Measurements from ENCODE around the gene ATG7. TPM values are rescaled to one million over a fixed set of nuclear protein-coding genes. Genes with fewer than 3 reads are reported as not detected.

The ATG7 gene
- total RNA-seq, 1 donor from 2014 or later: 51.7 TPM

DNA sequence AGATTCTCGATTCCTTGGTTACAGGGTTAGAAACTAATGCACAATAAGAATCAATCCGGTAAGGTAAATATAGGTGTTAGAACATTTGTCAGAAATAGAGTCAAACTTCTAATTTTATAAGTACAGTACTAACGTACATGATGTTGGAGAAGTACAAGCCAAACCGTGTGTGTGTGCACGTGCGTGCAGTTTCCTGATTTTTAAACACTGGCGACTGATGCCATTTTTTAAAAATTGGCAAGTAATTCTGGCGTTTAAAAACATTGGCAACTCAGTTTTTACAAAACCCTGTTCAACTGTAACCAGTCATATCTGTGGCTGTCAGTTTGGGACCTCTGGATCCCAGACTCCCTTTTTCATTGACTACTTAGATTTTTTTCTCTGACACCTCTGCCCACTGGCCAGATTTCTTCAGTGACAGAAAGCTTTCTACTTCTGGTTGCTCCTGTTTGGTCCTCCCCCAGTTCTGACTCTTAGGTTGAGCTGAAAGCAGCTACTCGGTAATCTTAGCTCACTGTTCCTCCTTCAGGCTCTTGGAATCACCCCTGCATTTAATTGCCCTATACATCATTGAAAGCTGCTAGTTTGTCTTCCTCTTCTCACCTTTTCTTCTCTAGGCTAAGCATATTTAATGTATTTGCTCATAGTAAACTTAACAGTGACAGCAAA is 843 bp downstream of the ATG7 start:
- peaks cover 29% of the 10 kb centered on the region for H3K4me1 Mint-ChIP-seq
- DNase-seq (no peak), ATAC-seq (ENCODE audit: low read depth) (no peak)
- no peaks in the 10 kb centered on the region for H3K27me3 Mint-ChIP-seq
- H3K27ac Mint-ChIP-seq: peak overlapping the region; percentile 94
- peak overlapping the region; percentile 94 for H3K4me3 Mint-ChIP-seq
- CTCF ChIA-PET: interaction anchor here (1.8 to 2.9 kb wide), 2 partner anchors 16 to 62 kb away, joined by 4 to 21 read pairs; no protein-coding TSS in a partner anchor
- intact Hi-C loops (cut with micrococcal nuclease): loop anchor here (1.0 to 5.0 kb wide), 4 partner anchors 16 to 1876 kb away; partner anchors contain the start of genes SETD5 and TAMM41
- POLR2A ChIA-PET: interaction anchor here (0.7 to 3.9 kb wide), 10 partner anchors 14 to 1876 kb away, joined by 3 to 237 read pairs (median 6); partner anchors contain the start of genes CRELD1 and VGLL4
- H3K36me3 Mint-ChIP-seq (ENCODE audit: low read depth): peaks cover 31% of the 10 kb centered on the region
- H3K9me3 Mint-ChIP-seq: peaks cover 5% of the 10 kb centered on the region
- TF ChIP-seq, protein P1, sequence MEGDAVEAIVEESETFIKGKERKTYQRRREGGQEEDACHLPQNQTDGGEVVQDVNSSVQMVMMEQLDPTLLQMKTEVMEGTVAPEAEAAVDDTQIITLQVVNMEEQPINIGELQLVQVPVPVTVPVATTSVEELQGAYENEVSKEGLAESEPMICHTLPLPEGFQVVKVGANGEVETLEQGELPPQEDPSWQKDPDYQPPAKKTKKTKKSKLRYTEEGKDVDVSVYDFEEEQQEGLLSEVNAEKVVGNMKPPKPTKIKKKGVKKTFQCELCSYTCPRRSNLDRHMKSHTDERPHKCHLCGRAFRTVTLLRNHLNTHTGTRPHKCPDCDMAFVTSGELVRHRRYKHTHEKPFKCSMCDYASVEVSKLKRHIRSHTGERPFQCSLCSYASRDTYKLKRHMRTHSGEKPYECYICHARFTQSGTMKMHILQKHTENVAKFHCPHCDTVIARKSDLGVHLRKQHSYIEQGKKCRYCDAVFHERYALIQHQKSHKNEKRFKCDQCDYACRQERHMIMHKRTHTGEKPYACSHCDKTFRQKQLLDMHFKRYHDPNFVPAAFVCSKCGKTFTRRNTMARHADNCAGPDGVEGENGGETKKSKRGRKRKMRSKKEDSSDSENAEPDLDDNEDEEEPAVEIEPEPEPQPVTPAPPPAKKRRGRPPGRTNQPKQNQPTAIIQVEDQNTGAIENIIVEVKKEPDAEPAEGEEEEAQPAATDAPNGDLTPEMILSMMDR (IDR thresholded peaks at IDR 0.05): no peak

DNA sequence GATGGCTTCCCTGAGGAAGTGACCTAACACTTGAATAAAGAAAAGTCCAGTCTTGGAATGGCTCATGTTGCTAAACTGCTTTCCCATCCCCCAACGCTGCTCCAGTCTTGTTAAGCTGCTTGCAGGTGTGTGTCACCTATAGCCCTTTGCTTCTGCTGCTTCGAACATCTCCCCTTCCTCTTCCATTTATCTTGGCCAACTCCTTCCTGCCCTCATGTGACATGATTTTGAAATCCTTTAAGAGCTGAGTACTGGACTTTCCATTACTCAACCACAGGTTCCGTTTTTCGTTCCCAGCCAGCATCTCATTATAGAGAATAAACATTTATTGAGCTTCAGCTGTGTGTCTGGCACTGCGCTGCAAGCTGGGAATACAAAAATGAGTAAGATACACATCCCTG is 1.7 kb downstream of the ATG7 start:
- ATAC-seq (ENCODE audit: low read depth): no peak
- intact Hi-C loops (cut with micrococcal nuclease): loop anchor here (2.0 to 5.0 kb wide), 3 partner anchors 33 to 1877 kb away; partner anchors contain the start of genes SETD5 and TAMM41

GRCh38 chr3:11274566-11275142 is 2.5 kb downstream of the ATG7 start:
- H3K9me3 Mint-ChIP-seq: peaks cover 5% of the 10 kb centered on the region
- peaks cover 40% of the 10 kb centered on the region for H3K36me3 Mint-ChIP-seq (ENCODE audit: low read depth)
- H3K4me1 Mint-ChIP-seq: peaks cover 34% of the 10 kb centered on the region
- ATAC-seq (ENCODE audit: low read depth) (no peak), DNase-seq (no peak)
- ChIA-PET CTCF (interaction anchor here (2.9 kb wide), 1 partner anchor 14 kb away, joined by 21 read pairs; no protein-coding TSS in a partner anchor), POLR2A (interaction anchor here (3.9 kb wide), 1 partner anchor 12 kb away, joined by 237 read pairs; no protein-coding TSS in a partner anchor)
- no peak overlapping the region for H3K27ac Mint-ChIP-seq
- H3K4me3 Mint-ChIP-seq: peak overlapping the region; percentile 94
- intact Hi-C loops (cut with micrococcal nuclease): loop anchor here (5.0 kb wide), 1 partner anchor 33 kb away; no protein-coding TSS in a partner anchor
- H3K27me3 Mint-ChIP-seq: no peaks in the 10 kb centered on the region
- TF ChIP-seq, protein P1 (IDR thresholded peaks at IDR 0.05): no peak

More for the DNA sequence above, 1.7 kb downstream of the ATG7 start:
- Mint-ChIP-seq H3K4me1 (peaks cover 33% of the 10 kb centered on the region), H3K27ac (peak overlapping the region; percentile 43), H3K27me3 (no peaks in the 10 kb centered on the region), H3K36me3 (ENCODE audit: low read depth) (peaks cover 38% of the 10 kb centered on the region), H3K9me3 (peaks cover 5% of the 10 kb centered on the region), H3K4me3 (peak overlapping the region; percentile 94)
- ChIA-PET POLR2A (interaction anchor here (3.9 kb wide), 1 partner anchor 13 kb away, joined by 237 read pairs; no protein-coding TSS in a partner anchor), CTCF (interaction anchor here (2.9 kb wide), 1 partner anchor 15 kb away, joined by 21 read pairs; no protein-coding TSS in a partner anchor)
- TF ChIP-seq, protein P1 (IDR thresholded peaks at IDR 0.05): no peak
- DNase-seq: no peak

DNA sequence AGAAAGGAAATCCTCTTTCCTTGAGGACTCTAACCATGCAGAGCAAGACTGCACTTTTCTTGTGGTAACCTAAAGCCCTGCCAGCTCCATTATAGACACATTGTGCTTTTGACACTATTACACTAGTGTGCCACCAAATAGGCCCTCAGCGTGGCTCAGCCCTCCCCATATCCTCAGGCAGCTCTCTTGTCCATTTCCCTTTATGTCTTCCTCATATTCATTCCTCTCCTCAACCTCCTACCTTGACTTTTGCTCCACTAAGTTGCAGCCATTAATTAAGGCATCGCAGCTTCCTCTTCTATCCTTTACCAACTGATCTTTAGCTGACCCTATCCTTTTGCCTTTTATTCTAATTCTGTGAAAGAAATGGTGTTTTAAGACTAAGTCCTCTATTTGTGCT is 3.7 kb downstream of the ATG7 start:
- intact Hi-C loops (cut with micrococcal nuclease): no loop called here
- H3K9me3 Mint-ChIP-seq: peaks cover 5% of the 10 kb centered on the region
- DNase-seq (no peak), ATAC-seq (ENCODE audit: low read depth) (no peak)
- H3K4me3 Mint-ChIP-seq: no peak overlapping the region
- no peak overlapping the region for H3K27ac Mint-ChIP-seq
- TF ChIP-seq, protein P1 (IDR thresholded peaks at IDR 0.05): no peak
- ChIA-PET POLR2A (interaction anchor here (0.6 to 1.6 kb wide), 2 partner anchors 12 to 32 kb away, joined by 3 to 4 read pairs; no protein-coding TSS in a partner anchor), CTCF (no interaction called here)
- peaks cover 34% of the 10 kb centered on the region for H3K4me1 Mint-ChIP-seq
- H3K36me3 Mint-ChIP-seq (ENCODE audit: low read depth): peaks cover 50% of the 10 kb centered on the region
- H3K27me3 Mint-ChIP-seq: no peaks in the 10 kb centered on the region

- Mint-ChIP-seq H3K27me3 (no peaks in the 10 kb centered on the region), H3K4me1 (peaks cover 30% of the 10 kb centered on the region), H3K9me3 (peaks cover 5% of the 10 kb centered on the region), H3K36me3 (ENCODE audit: low read depth) (peaks cover 55% of the 10 kb centered on the region), H3K27ac (no peak overlapping the region), H3K4me3 (no peak overlapping the region)
- CTCF ChIA-PET: no interaction called here
- TF ChIP-seq, protein P1 (IDR thresholded peaks at IDR 0.05): no peak
- DNase-seq (no peak), ATAC-seq (ENCODE audit: low read depth) (no peak)
- intact Hi-C loops (cut with micrococcal nuclease): no loop called here
- POLR2A ChIA-PET: interaction anchor here (1.6 kb wide), 1 partner anchor 11 kb away, joined by 4 read pairs; no protein-coding TSS in a partner anchor
These were observed 4.7 kb downstream of the ATG7 start for GRCh38 chr3:11276901-11277300.

Data from activated B cell treated with CpG ODN at 0.5 μM for 24 hours (primary cell).